BLaER1 (cell line): ENCODE data around the gene SMYD3.

Experiments
- H3K27ac ChIP-seq: shearing (Covaris generic); formaldehyde crosslinking; 2 replicates; pipeline ENCODE4 v1.8.1; 2022
- H3K27me3 ChIP-seq: shearing (Covaris generic); formaldehyde crosslinking; 2 replicates; pipeline ENCODE4 v1.8.1; 2022
- H3K36me3 ChIP-seq: shearing (Covaris generic); formaldehyde crosslinking; 2 replicates; pipeline ENCODE4 v1.8.1; 2022
- H3K4me1 ChIP-seq: shearing (Covaris generic); formaldehyde crosslinking; 2 replicates; pipeline ENCODE4 v1.8.1; 2022
- H3K4me2 ChIP-seq: shearing (Covaris generic); formaldehyde crosslinking; 2 replicates; pipeline ENCODE4 v1.8.1; 2022
- H3K4me3 ChIP-seq: shearing (Covaris generic); formaldehyde crosslinking; 2 replicates; pipeline ENCODE4 v1.8.1; 2022
- H3K9ac ChIP-seq: shearing (Covaris generic); formaldehyde crosslinking; 2 replicates; pipeline ENCODE4 v1.8.1; 2022
- H3K9me3 ChIP-seq: shearing (Covaris generic); formaldehyde crosslinking; 2 replicates; pipeline ENCODE4 v1.8.1; 2022
- H4K20me1 ChIP-seq: shearing (Covaris generic); formaldehyde crosslinking; 2 replicates; pipeline ENCODE4 v1.8.1; 2022
- Cebpa-rat ChIP-seq: shearing (Covaris generic); IDR thresholded peaks from 2 replicates; pipeline ENCODE4 v1.8.1; 2022

The SMYD3 gene

DNA sequence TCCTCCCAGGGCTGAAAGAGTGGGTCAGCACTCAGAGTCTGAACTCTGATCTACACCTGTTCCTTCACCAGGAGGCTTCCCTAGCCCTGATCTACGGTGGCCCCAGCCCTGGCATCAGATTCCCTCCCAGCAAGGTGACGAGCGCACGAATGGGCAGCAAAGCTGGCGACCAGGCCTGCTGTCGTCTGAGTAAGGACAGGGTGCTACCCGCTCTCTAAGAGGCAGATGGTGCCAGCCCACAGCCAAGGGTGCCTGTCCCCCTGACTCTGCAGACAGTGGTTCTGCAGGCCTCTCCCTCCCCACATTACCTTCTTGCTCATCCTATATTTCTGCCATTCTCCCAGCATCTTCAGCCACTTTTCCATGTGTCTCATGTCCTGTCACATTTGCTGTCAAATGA, 10.3 kb upstream of the SMYD3 start:
- no peak overlapping the region for H3K27ac ChIP-seq
- H3K4me3 ChIP-seq = no peak overlapping the region
- H3K4me2 ChIP-seq = no peak overlapping the region
- H3K36me3 ChIP-seq = no peaks in the 10 kb centered on the region
- H3K4me1 ChIP-seq = no peaks in the 10 kb centered on the region
- no peaks in the 10 kb centered on the region for H3K27me3 ChIP-seq
- H4K20me1 ChIP-seq = no peaks in the 10 kb centered on the region
- peaks cover 98% of the 10 kb centered on the region for H3K9me3 ChIP-seq
- H3K9ac ChIP-seq = no peak overlapping the region
- TF ChIP-seq Cebpa-rat = no peak

DNA sequence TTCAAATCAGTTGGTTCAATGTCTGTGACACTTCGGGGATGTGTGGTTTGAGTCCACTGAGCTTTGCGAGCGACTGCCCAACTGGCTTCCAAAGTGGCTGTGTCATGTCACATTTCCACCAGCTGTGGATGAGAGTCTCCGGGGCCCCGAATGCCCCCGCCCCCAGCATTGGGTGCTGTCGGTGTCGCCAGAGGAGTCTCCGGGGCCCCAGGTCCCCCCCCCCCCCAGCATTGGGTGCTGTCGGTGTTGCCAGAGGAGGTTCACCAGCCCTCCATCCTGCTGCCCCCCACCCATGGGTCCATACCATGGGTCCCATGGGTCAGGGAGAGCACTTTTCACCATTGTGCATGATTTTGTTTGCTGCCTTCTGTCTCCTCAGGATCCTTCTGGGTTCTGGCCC, 9.0 kb upstream of the SMYD3 start:
- Histone ChIP-seq H4K20me1 (no peaks in the 10 kb centered on the region), H3K27me3 (no peaks in the 10 kb centered on the region), H3K36me3 (no peaks in the 10 kb centered on the region), H3K4me2 (no peak overlapping the region), H3K9ac (no peak overlapping the region), H3K4me3 (no peak overlapping the region), H3K9me3 (peaks cover 94% of the 10 kb centered on the region), H3K27ac (no peak overlapping the region), H3K4me1 (no peaks in the 10 kb centered on the region)
- no peak for TF ChIP-seq Cebpa-rat

DNA sequence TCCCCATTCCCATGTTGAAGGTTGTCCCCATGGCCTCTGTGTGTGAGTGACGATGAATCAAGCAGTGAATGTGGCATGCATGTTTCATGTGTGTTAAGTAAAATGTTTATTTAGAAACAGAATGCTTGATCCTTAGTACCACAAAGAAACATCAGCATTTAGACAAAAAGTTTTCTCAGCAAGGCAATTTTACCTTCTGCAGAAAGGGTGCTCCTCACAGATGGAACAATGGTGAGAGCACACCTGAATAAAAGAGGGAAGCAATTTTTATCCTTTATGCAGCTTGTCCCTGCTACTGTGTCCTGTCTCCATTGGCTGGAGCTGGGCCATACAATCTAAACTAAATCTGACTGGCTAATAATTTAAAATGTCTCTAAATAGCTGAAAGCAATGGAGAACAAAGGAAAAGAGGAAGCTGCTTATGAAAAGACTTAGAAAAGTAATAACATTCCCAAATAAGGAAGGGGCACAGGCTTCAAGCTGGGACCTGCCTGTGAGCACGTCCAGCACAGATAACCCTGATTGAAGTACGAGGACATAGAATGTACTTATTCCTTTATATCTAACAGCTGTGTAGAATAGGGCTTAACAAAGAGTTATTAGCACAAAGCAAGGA, 8.4 kb upstream of the SMYD3 start:
- H3K4me3 ChIP-seq = no peak overlapping the region
- no peak overlapping the region for H3K4me2 ChIP-seq
- no peak overlapping the region for H3K27ac ChIP-seq
- peaks cover 87% of the 10 kb centered on the region for H3K9me3 ChIP-seq
- no peaks in the 10 kb centered on the region for H4K20me1 ChIP-seq
- H3K36me3 ChIP-seq = no peaks in the 10 kb centered on the region
- no peaks in the 10 kb centered on the region for H3K4me1 ChIP-seq
- TF ChIP-seq Cebpa-rat = no peak
- H3K27me3 ChIP-seq = no peaks in the 10 kb centered on the region
- H3K9ac ChIP-seq = no peak overlapping the region

DNA sequence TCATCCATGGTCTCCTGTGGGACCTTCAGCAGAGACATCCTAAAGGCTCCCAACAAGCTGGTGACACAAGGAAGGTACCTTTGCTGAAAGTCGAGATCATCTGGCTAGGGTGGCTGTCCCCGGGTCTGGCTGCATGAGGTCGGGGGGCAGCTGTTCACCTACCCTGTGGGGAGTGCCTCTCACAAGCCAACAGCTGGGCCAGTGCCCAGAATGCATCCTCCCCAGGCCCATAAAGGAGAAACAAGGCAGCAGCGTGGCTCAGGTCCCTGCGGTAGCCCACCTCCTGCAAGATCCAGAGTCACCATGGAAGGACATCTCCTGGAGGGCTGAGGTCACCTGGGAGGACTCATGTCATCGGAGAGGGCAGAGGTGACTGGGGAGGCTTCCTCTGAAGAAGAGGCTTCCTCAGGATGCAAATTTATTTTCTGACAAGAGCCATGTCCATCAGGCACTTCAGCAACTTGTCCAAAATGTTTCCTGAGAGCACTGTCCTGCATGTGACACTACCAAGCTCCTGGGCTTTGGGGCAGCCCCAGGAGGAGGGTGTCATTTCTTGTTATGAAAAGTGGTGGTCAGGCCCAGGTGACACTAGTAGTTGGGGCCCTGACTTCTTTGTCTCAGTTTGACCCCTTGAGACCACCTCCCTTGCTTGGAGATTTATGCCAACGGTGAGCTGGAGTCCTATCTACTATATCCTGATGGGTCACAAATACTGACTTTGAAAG, 6.7 kb upstream of the SMYD3 start:
- TF ChIP-seq Cebpa-rat = no peak
- Histone ChIP-seq H3K36me3 (no peaks in the 10 kb centered on the region), H3K27me3 (no peaks in the 10 kb centered on the region), H3K4me1 (no peaks in the 10 kb centered on the region), H3K9ac (no peak overlapping the region), H3K4me2 (no peak overlapping the region), H4K20me1 (no peaks in the 10 kb centered on the region), H3K27ac (no peak overlapping the region), H3K4me3 (no peak overlapping the region), H3K9me3 (peaks cover 70% of the 10 kb centered on the region)

DNA sequence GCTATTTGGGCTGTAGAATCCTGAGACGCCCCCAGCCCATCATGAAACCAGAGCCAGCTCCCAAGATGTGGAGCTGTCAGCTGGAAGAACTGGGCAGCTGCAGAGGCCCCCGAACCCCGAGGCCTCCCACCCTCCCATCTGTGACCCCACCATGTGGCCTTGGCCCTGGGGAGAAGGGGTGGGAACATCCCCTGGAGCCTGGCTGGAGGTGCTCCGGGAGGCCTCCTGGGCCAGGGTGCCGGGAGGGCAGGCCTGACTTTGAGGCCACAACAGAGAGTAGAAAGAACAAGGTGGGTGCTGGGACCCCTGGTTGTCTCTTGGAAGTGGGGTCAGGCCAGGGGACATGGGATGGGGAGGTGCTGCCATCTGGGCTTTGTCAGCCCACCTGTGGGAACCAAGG, 6.0 kb upstream of the SMYD3 start:
- H4K20me1 ChIP-seq = no peaks in the 10 kb centered on the region
- no peak for TF ChIP-seq Cebpa-rat
- H3K4me3 ChIP-seq = no peak overlapping the region
- H3K9me3 ChIP-seq = peaks cover 63% of the 10 kb centered on the region
- H3K4me2 ChIP-seq = no peak overlapping the region
- H3K9ac ChIP-seq = no peak overlapping the region
- H3K4me1 ChIP-seq = no peaks in the 10 kb centered on the region
- H3K27me3 ChIP-seq = no peaks in the 10 kb centered on the region
- no peak overlapping the region for H3K27ac ChIP-seq
- H3K36me3 ChIP-seq = no peaks in the 10 kb centered on the region

DNA sequence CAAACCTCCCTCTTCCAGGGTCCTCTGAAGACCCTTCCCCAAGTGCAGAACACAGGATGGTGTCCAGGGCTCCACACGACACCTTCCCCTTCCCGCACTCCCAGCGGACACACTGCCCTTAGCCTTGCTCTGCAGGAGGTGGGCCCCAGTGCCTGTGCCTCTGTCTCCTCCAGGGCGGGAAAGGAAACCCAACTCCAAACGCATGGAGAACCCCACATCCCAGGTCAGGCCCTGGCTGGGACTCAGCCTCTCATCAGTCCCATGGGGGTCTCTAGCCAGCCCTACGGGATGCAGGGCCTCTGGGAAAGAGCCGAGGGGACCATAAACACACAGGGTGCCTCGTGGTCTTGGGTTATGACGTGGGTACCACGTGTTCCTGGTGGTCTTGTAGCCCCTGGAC, 5.6 kb upstream of the SMYD3 start:
- no peak overlapping the region for H3K9ac ChIP-seq
- H3K27ac ChIP-seq = no peak overlapping the region
- peaks cover 59% of the 10 kb centered on the region for H3K9me3 ChIP-seq
- no peak overlapping the region for H3K4me2 ChIP-seq
- H3K4me1 ChIP-seq = 0 out of 2 replicates have a peak, but pooled peaks cover 2% of the 10 kb centered on the region
- no peaks in the 10 kb centered on the region for H3K36me3 ChIP-seq
- TF ChIP-seq Cebpa-rat = no peak
- no peak overlapping the region for H3K4me3 ChIP-seq
- no peaks in the 10 kb centered on the region for H4K20me1 ChIP-seq
- H3K27me3 ChIP-seq = no peaks in the 10 kb centered on the region

DNA sequence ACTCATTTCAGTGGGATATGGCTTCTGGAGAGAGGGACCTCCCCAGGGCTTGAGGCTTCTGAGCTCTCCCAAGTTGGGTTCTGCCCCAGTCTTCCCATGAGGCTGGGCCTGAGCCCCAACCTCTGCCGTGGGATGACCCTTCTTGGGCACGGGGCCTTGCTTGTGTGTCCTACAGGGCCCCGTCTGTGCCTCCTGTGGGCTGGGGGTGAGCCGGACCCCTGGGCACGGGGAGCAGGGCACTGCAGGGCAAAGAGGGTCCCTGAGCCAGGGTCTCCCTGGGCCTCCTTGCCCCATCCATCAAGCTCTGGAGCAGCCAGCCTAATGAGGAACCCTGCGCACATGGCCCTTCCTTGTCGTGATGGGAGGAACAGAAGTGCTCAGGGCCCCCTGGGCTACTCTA, 5.2 kb upstream of the SMYD3 start:
- Histone ChIP-seq H3K27me3 (no peaks in the 10 kb centered on the region), H4K20me1 (no peaks in the 10 kb centered on the region), H3K4me2 (no peak overlapping the region), H3K4me3 (no peak overlapping the region), H3K27ac (no peak overlapping the region), H3K4me1 (0 out of 2 replicates have a peak, but pooled peaks cover 4% of the 10 kb centered on the region), H3K9me3 (peaks cover 55% of the 10 kb centered on the region), H3K9ac (no peak overlapping the region), H3K36me3 (no peaks in the 10 kb centered on the region)
- TF ChIP-seq Cebpa-rat = no peak

DNA sequence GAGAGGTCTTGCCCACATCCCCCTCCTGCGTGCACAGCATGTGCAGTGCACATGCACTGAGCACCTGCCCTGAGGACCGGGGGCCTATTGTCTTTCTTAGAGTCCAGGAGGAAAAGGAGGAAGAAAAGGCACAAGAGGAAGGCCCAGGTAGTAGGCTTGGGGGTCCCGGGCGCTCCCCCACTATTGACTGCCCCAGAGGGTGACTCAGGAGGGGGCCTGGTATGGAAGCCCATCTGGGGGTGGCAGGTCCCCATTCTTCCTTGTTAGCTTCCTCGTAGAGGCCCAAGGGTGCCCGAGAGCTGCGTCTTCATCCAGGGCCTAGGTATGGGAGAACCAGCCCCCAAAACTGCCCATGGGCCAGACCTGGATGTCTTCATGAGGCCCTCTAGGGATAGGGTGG, 4.1 kb upstream of the SMYD3 start:
- Histone ChIP-seq H3K4me2 (no peak overlapping the region), H3K27me3 (no peaks in the 10 kb centered on the region), H3K27ac (no peak overlapping the region), H3K9me3 (peaks cover 44% of the 10 kb centered on the region), H4K20me1 (no peaks in the 10 kb centered on the region), H3K9ac (no peak overlapping the region), H3K4me1 (peaks cover 7% of the 10 kb centered on the region), H3K4me3 (no peak overlapping the region), H3K36me3 (no peaks in the 10 kb centered on the region)
- no peak for TF ChIP-seq Cebpa-rat

DNA sequence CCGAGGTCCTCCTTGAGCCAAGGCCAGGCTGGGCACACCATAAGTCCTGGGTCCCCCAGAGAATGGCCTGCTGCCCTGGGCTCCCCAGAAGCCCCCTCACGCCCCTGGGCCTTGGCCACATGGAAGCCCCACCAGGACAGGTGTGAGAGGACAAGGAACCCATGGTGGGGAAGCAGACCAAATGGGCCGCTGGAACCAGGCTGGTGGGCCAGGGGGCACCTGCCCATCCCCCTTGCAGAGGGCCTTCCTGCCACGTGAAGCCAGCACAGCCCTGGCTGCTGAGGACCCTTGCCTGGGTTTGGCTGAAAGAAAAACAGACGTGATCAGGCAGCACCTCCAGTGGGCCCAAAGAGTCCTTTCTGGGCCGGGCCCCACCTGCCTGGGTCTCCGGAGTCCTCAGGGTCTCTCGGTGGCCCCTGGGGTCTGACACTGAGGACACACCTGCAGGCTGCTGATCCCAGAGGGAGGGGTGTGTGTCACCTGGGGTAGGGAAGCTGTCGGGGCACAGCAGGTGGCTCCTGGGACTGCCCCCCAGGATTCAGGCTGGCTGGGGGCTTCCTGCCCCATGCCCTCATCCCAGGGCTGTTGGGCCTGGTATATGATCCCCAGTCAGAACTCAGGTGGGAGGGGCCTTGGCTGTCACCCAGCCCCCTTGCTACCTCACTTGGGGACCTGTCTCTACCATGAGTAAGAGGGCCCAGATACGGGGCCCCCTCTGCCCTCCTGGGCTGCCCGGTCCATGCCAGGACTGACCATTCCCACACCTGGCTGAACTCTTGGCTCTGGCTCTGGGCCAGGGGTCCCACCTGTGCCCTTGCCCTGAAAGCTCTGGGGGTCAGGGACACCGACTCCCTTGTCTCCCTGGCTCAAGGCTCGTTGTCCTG, 3.3 kb upstream of the SMYD3 start:
- Histone ChIP-seq H4K20me1 (no peaks in the 10 kb centered on the region; the same call in 1 of the 2 replicates), H3K27ac (0 out of 2 replicates have a peak overlapping the region, but pooled peaks have one; percentile 13), H3K27me3 (no peaks in the 10 kb centered on the region), H3K9ac (no peak overlapping the region), H3K4me1 (peaks cover 15% of the 10 kb centered on the region), H3K4me3 (no peak overlapping the region), H3K9me3 (peaks cover 36% of the 10 kb centered on the region), H3K4me2 (no peak overlapping the region), H3K36me3 (no peaks in the 10 kb centered on the region)
- no peak for TF ChIP-seq Cebpa-rat
